ENCODE measurements around the gene ERAS.

Gene ERAS

GRCh38 chrX:48798318-48798717 lies 28.0 kb upstream of the ERAS start:
- Histone ChIP-seq H3K27ac (ENCODE audit: low read depth, low read length) (no peak overlapping the region), H3K4me1 (ENCODE audit: control insufficient read depth, insufficient read depth, low read length) (peaks cover 6% of the 10 kb centered on the region; the same call in 1 of the 2 replicates), H3K9me3 (ENCODE audit: control insufficient read depth, insufficient read depth, low read depth, low read length) (peaks cover 7% of the 10 kb centered on the region; the same call in 1 of the 2 replicates), H3K9ac (ENCODE audit: low read length) (no peak overlapping the region), H3K4me3 (ENCODE audit: low read depth, low read length) (no peak overlapping the region), H3K27me3 (ENCODE audit: control insufficient read depth, insufficient read depth, low read length) (no peaks in the 10 kb centered on the region), H3K36me3 (ENCODE audit: control insufficient read depth, insufficient read depth, low read length) (peaks cover 3% of the 10 kb centered on the region)

GRCh38 chrX:48800574-48801279 lies 25.6 kb upstream of the ERAS start:
- no peaks in the 10 kb centered on the region; the same call in 1 of the 2 replicates for H3K4me1 ChIP-seq (ENCODE audit: control insufficient read depth, insufficient read depth, low read length)
- peak overlapping the region; percentile 98 for H3K9ac ChIP-seq (ENCODE audit: low read length)
- peaks cover 13% of the 10 kb centered on the region; the same call in 1 of the 2 replicates for H3K9me3 ChIP-seq (ENCODE audit: control insufficient read depth, insufficient read depth, low read depth, low read length)
- no peaks in the 10 kb centered on the region for H3K27me3 ChIP-seq (ENCODE audit: control insufficient read depth, insufficient read depth, low read length)
- peak overlapping the region; percentile 89 for H3K4me3 ChIP-seq (ENCODE audit: low read depth, low read length)
- H3K27ac ChIP-seq (ENCODE audit: low read depth, low read length): peak overlapping the region; percentile 98
- peaks cover 15% of the 10 kb centered on the region for H3K36me3 ChIP-seq (ENCODE audit: control insufficient read depth, insufficient read depth, low read length)

GRCh38 chrX:48801280-48802088 lies 24.8 kb upstream of the ERAS start, which contains the start of gene HDAC6:
Gene HDAC6 (plus strand): TSS chrX:48802067. CDS start chrX:48802693, 626 bp downstream.
- Histone ChIP-seq H3K9ac (ENCODE audit: low read length) (peak within 1 kb of the TSS; percentile 98), H3K9me3 (ENCODE audit: control insufficient read depth, insufficient read depth, low read depth, low read length) (peaks cover 13% of the 10 kb centered on the region; the same call in 1 of the 2 replicates), H3K27me3 (ENCODE audit: control insufficient read depth, insufficient read depth, low read length) (no peaks in the 10 kb centered on the region), H3K36me3 (ENCODE audit: control insufficient read depth, insufficient read depth, low read length) (peaks cover 22% of the 10 kb centered on the region), H3K4me1 (ENCODE audit: control insufficient read depth, insufficient read depth, low read length) (no peaks in the 10 kb centered on the region; the same call in 1 of the 2 replicates), H3K27ac (ENCODE audit: low read depth, low read length) (peak within 1 kb of the TSS; percentile 98), H3K4me3 (ENCODE audit: low read depth, low read length) (peak within 1 kb of the TSS; percentile 89)

DNA sequence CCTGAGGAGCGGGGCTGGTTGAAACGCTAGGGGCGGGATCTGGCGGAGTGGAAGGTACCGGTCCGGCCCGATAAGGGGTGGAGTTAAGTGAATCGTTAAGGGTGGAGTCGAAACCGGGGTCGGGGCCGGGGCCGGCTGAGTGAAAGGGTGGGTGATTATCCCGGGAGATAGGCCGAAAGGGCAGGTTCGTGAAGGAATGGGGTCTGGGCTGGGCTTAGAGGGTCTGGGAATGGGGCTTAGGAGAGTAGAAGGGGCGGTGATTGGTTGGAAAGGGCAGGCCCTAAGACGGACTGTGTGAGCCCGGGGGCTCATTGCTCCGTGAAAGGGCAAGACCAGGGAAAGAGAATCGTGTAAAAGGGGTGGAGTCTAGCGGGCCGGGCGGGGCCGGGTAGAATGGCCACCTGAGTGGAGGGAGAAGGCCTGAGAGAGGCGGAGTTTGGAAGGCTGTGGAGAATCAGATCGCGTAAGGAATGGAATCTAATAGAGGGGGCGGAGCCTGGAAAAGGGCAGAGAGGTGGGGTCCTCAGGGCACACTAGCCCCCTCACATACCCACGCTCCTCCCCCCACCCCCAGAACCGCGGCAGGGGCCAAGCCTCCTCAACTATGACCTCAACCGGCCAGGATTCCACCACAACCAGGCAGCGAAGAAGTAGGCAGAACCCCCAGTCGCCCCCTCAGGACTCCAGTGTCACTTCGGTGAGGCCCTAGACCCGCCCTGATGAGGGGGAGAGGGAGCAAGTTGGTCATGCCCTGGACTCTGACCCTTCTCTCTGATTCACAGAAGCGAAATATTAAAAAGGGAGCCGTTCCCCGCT lies 24.0 kb upstream of the ERAS start:
- H3K4me1 ChIP-seq (ENCODE audit: control insufficient read depth, insufficient read depth, low read length): no peaks in the 10 kb centered on the region; the same call in 1 of the 2 replicates
- no peaks in the 10 kb centered on the region for H3K27me3 ChIP-seq (ENCODE audit: control insufficient read depth, insufficient read depth, low read length)
- H3K9me3 ChIP-seq (ENCODE audit: control insufficient read depth, insufficient read depth, low read depth, low read length): peaks cover 13% of the 10 kb centered on the region; the same call in 1 of the 2 replicates
- H3K36me3 ChIP-seq (ENCODE audit: control insufficient read depth, insufficient read depth, low read length): peaks cover 22% of the 10 kb centered on the region
- H3K9ac ChIP-seq (ENCODE audit: low read length): peak overlapping the region; percentile 91
- H3K27ac ChIP-seq (ENCODE audit: low read depth, low read length): peak overlapping the region; percentile 82
- H3K4me3 ChIP-seq (ENCODE audit: low read depth, low read length): peak overlapping the region; percentile 85

- H3K4me1 ChIP-seq (ENCODE audit: control insufficient read depth, insufficient read depth, low read length): no peaks in the 10 kb centered on the region; the same call in 1 of the 2 replicates
- peaks cover 13% of the 10 kb centered on the region; the same call in 1 of the 2 replicates for H3K9me3 ChIP-seq (ENCODE audit: control insufficient read depth, insufficient read depth, low read depth, low read length)
- H3K9ac ChIP-seq (ENCODE audit: low read length): peak overlapping the region; percentile 50
- peaks cover 22% of the 10 kb centered on the region for H3K36me3 ChIP-seq (ENCODE audit: control insufficient read depth, insufficient read depth, low read length)
- H3K27me3 ChIP-seq (ENCODE audit: control insufficient read depth, insufficient read depth, low read length): no peaks in the 10 kb centered on the region
- no peak overlapping the region for H3K27ac ChIP-seq (ENCODE audit: low read depth, low read length)
- peak overlapping the region; percentile 85 for H3K4me3 ChIP-seq (ENCODE audit: low read depth, low read length)
Measured at GRCh38 chrX:48802905-48803200, 23.5 kb upstream of the ERAS start.

GRCh38 chrX:48806081-48806480 lies 20.2 kb upstream of the ERAS start:
- Histone ChIP-seq H3K4me1 (ENCODE audit: control insufficient read depth, insufficient read depth, low read length) (no peaks in the 10 kb centered on the region), H3K36me3 (ENCODE audit: control insufficient read depth, insufficient read depth, low read length) (peaks cover 27% of the 10 kb centered on the region), H3K9ac (ENCODE audit: low read length) (no peak overlapping the region), H3K9me3 (ENCODE audit: control insufficient read depth, insufficient read depth, low read depth, low read length) (peaks cover 9% of the 10 kb centered on the region; the same call in 1 of the 2 replicates), H3K4me3 (ENCODE audit: low read depth, low read length) (no peak overlapping the region), H3K27me3 (ENCODE audit: control insufficient read depth, insufficient read depth, low read length) (no peaks in the 10 kb centered on the region), H3K27ac (ENCODE audit: low read depth, low read length) (no peak overlapping the region)

DNA sequence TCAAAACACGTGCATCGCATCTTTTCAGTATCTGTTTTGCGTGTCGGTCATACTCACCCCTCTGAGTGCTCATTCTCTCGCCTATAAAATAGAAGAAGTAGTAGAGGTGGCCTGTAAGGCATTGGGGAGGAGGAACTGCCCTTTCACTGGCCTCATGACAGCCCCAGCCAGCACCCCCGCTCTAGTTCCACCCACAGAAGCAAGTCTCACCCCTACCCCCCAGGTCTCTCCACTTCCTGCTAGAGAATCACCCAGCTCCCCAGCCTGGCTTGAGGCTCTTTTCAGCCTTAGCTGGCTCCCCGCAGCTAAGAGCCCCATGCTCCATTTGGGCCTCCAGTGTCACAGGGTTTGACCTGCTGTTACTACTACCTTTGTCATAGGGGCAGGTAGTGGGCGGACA lies 12.7 kb upstream of the ERAS start:
- no peak overlapping the region for H3K9ac ChIP-seq (ENCODE audit: low read length)
- H3K27me3 ChIP-seq (ENCODE audit: control insufficient read depth, insufficient read depth, low read length): no peaks in the 10 kb centered on the region
- H3K4me3 ChIP-seq (ENCODE audit: low read depth, low read length): no peak overlapping the region
- H3K36me3 ChIP-seq (ENCODE audit: control insufficient read depth, insufficient read depth, low read length): peaks cover 32% of the 10 kb centered on the region
- no peak overlapping the region; the same call in 1 of the 2 replicates for H3K27ac ChIP-seq (ENCODE audit: low read depth, low read length)
- H3K9me3 ChIP-seq (ENCODE audit: control insufficient read depth, insufficient read depth, low read depth, low read length): peaks cover 24% of the 10 kb centered on the region; the same call in 1 of the 2 replicates
- H3K4me1 ChIP-seq (ENCODE audit: control insufficient read depth, insufficient read depth, low read length): no peaks in the 10 kb centered on the region; the same call in 1 of the 2 replicates

GRCh38 chrX:48814722-48815121 lies 11.6 kb upstream of the ERAS start:
- Histone ChIP-seq H3K27ac (ENCODE audit: low read depth, low read length) (no peak overlapping the region), H3K27me3 (ENCODE audit: control insufficient read depth, insufficient read depth, low read length) (no peaks in the 10 kb centered on the region)

DNA sequence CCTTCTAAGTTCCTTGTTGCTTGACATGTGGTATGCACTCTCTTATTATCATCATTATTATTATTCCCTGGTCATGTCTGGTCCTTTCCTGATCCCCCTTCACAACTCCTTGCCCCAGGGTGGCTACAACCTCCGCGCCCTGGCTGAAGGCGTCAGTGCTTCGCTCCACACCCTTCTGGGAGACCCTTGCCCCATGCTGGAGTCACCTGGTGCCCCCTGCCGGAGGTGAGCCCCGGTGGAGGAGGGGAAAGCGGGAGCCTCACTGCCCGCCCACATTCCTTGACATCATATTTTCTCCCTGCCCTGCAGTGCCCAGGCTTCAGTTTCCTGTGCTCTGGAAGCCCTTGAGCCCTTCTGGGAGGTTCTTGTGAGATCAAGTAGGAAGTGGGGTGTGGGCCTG lies 11.0 kb upstream of the ERAS start:
- Histone ChIP-seq H3K4me1 (ENCODE audit: control insufficient read depth, insufficient read depth, low read length) (no peaks in the 10 kb centered on the region; the same call in 1 of the 2 replicates), H3K27me3 (ENCODE audit: control insufficient read depth, insufficient read depth, low read length) (no peaks in the 10 kb centered on the region), H3K36me3 (ENCODE audit: control insufficient read depth, insufficient read depth, low read length) (peaks cover 41% of the 10 kb centered on the region), H3K27ac (ENCODE audit: low read depth, low read length) (no peak overlapping the region), H3K4me3 (ENCODE audit: low read depth, low read length) (no peak overlapping the region), H3K9ac (ENCODE audit: low read length) (no peak overlapping the region), H3K9me3 (ENCODE audit: control insufficient read depth, insufficient read depth, low read depth, low read length) (peaks cover 32% of the 10 kb centered on the region; the same call in 1 of the 2 replicates)

More at GRCh38 chrX:48814722-48815121, 11.6 kb upstream of the ERAS start:
- Histone ChIP-seq H3K4me3 (ENCODE audit: low read depth, low read length) (no peak overlapping the region), H3K36me3 (ENCODE audit: control insufficient read depth, insufficient read depth, low read length) (peaks cover 36% of the 10 kb centered on the region), H3K9me3 (ENCODE audit: control insufficient read depth, insufficient read depth, low read depth, low read length) (peaks cover 29% of the 10 kb centered on the region; the same call in 1 of the 2 replicates), H3K4me1 (ENCODE audit: control insufficient read depth, insufficient read depth, low read length) (no peaks in the 10 kb centered on the region; the same call in 1 of the 2 replicates), H3K9ac (ENCODE audit: low read length) (no peak overlapping the region)

DNA sequence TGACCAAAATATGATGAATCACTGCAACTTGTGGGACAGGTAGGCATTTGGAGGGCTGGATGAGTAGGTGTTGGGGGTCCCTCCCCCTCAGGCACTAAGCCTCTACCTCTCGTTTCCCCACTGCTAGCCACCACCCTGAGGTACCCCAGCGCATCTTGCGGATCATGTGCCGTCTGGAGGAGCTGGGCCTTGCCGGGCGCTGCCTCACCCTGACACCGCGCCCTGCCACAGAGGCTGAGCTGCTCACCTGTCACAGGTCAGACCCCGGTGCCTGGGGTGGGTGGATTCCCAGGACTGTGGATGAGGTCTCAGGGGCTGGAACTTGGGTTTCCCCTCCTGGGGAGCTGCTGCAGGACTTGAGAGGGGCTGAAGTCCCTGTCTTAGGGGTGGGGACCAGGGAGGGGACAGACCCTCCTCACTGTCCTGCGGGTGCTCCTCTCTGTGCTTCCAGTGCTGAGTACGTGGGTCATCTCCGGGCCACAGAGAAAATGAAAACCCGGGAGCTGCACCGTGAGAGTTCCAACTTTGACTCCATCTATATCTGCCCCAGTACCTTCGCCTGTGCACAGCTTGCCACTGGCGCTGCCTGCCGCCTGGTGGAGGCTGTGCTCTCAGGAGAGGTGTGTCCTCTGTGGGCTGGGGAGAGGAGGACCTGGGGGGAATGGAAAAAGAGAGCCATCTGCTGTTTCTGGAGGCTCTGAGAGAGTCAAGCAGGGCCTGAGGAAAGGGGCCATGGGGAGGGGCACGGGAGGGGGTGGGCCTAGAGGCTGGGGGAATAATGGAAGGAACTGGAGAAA lies 10.1 kb upstream of the ERAS start:
- Histone ChIP-seq H3K4me1 (ENCODE audit: control insufficient read depth, insufficient read depth, low read length) (no peaks in the 10 kb centered on the region; the same call in 1 of the 2 replicates), H3K36me3 (ENCODE audit: control insufficient read depth, insufficient read depth, low read length) (peaks cover 45% of the 10 kb centered on the region), H3K9me3 (ENCODE audit: control insufficient read depth, insufficient read depth, low read depth, low read length) (peaks cover 32% of the 10 kb centered on the region; the same call in 1 of the 2 replicates)

More for the DNA sequence above, 10.1 kb upstream of the ERAS start:
- Histone ChIP-seq H3K27me3 (ENCODE audit: control insufficient read depth, insufficient read depth, low read length) (no peaks in the 10 kb centered on the region), H3K4me3 (ENCODE audit: low read depth, low read length) (no peak overlapping the region), H3K9ac (ENCODE audit: low read length) (no peak overlapping the region), H3K27ac (ENCODE audit: low read depth, low read length) (no peak overlapping the region)
